Activated naive CD4-positive, alpha-beta T cell treated with anti-CD3 and anti-CD28 coated beads, Interleukin-2, amount 50 U/mL, for 24 hours (primary cell): ENCODE measurements around the gene SLC10A7.

Experiments used
- H3K27ac Mint-ChIP-seq: one replicate; pipeline ENCODE4 v1.8.0; 2021; ENCODE audit warnings: mild to moderate bottlenecking, mixed read lengths
- H3K27me3 Mint-ChIP-seq: one replicate; pipeline ENCODE4 v1.8.0; 2021; ENCODE audit warnings: mixed read lengths
- H3K36me3 Mint-ChIP-seq: one replicate; pipeline ENCODE4 v1.8.0; 2021; ENCODE audit warnings: mixed read lengths
- H3K4me1 Mint-ChIP-seq: one replicate; pipeline ENCODE4 v1.8.0; 2021; ENCODE audit warnings: mixed read lengths
- H3K4me3 Mint-ChIP-seq: one replicate; pipeline ENCODE4 v1.8.0; 2021; ENCODE audit warnings: mild to moderate bottlenecking, mixed read lengths
- H3K9me3 Mint-ChIP-seq: one replicate; pipeline ENCODE4 v1.8.0; 2021; ENCODE audit warnings: mixed read lengths

The SLC10A7 gene, protein sequence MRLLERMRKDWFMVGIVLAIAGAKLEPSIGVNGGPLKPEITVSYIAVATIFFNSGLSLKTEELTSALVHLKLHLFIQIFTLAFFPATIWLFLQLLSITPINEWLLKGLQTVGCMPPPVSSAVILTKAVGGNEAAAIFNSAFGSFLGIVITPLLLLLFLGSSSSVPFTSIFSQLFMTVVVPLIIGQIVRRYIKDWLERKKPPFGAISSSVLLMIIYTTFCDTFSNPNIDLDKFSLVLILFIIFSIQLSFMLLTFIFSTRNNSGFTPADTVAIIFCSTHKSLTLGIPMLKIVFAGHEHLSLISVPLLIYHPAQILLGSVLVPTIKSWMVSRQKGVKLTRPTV

GRCh38 chr4:146521541-146522097 lies at the start of gene SLC10A7:
Gene SLC10A7 (minus strand): TSS chr4:146521940. CDS start chr4:146521717, 223 bp downstream.
- Mint-ChIP-seq H3K4me1 (peaks cover 38% of the 10 kb centered on the region), H3K9me3 (no peaks in the 10 kb centered on the region), H3K36me3 (peaks cover under 1% of the 10 kb centered on the region), H3K27ac (peak within 1 kb of the TSS; percentile 66), H3K4me3 (no peak within 1 kb of the TSS), H3K27me3 (no peaks in the 10 kb centered on the region)

GRCh38 chr4:146567396-146567795 lies 45.7 kb upstream of the SLC10A7 start:
- Mint-ChIP-seq H3K9me3 (no peaks in the 10 kb centered on the region), H3K4me3 (no peak overlapping the region), H3K27ac (no peak overlapping the region), H3K27me3 (peaks cover 7% of the 10 kb centered on the region), H3K4me1 (no peaks in the 10 kb centered on the region), H3K36me3 (no peaks in the 10 kb centered on the region)

GRCh38 chr4:146564492-146564891 lies 42.8 kb upstream of the SLC10A7 start:
- no peaks in the 10 kb centered on the region for H3K36me3 Mint-ChIP-seq
- H3K9me3 Mint-ChIP-seq: no peaks in the 10 kb centered on the region
- H3K4me1 Mint-ChIP-seq: no peaks in the 10 kb centered on the region
- H3K27ac Mint-ChIP-seq: no peak overlapping the region
- peaks cover 11% of the 10 kb centered on the region for H3K27me3 Mint-ChIP-seq
- no peak overlapping the region for H3K4me3 Mint-ChIP-seq

- Mint-ChIP-seq H3K27me3 (peaks cover 1% of the 10 kb centered on the region), H3K36me3 (no peaks in the 10 kb centered on the region), H3K4me3 (no peak overlapping the region), H3K27ac (no peak overlapping the region), H3K4me1 (no peaks in the 10 kb centered on the region), H3K9me3 (no peaks in the 10 kb centered on the region)
These were observed 28.4 kb upstream of the SLC10A7 start for GRCh38 chr4:146550161-146550560.

- H3K27me3 Mint-ChIP-seq: peaks cover 13% of the 10 kb centered on the region
- H3K27ac Mint-ChIP-seq: no peak overlapping the region
- no peak overlapping the region for H3K4me3 Mint-ChIP-seq
- H3K36me3 Mint-ChIP-seq: peaks cover 6% of the 10 kb centered on the region
- H3K9me3 Mint-ChIP-seq: peaks cover 12% of the 10 kb centered on the region
- no peaks in the 10 kb centered on the region for H3K4me1 Mint-ChIP-seq
These were observed 26.7 kb upstream of the SLC10A7 start for GRCh38 chr4:146548443-146548842.

DNA sequence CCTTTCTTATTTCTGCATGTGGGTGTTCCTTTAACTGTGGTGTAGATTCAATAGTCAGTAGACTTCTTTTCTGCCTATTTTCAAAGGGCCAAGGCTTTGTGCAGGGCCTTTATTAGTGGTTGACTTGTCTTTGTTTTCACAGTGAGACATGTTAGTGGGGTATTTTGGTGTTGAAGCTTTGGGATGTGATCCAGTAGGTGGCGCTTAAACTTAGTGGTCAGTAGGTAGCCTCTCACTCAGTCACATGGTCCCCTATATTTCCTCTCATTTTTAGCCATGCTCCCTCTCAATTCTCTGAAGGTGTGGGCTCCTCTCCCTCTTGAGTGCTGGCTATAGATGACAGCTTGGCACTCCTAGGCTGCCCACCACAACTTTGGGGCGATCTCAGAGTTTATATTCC lies 23.4 kb upstream of the SLC10A7 start:
- Mint-ChIP-seq H3K27me3 (peaks cover 23% of the 10 kb centered on the region), H3K27ac (no peak overlapping the region), H3K4me3 (no peak overlapping the region), H3K4me1 (no peaks in the 10 kb centered on the region), H3K36me3 (peaks cover 12% of the 10 kb centered on the region), H3K9me3 (peaks cover 27% of the 10 kb centered on the region)

- no peak overlapping the region for H3K27ac Mint-ChIP-seq
- H3K27me3 Mint-ChIP-seq: peaks cover 5% of the 10 kb centered on the region
- H3K4me3 Mint-ChIP-seq: no peak overlapping the region
- H3K9me3 Mint-ChIP-seq: peaks cover 6% of the 10 kb centered on the region
- no peaks in the 10 kb centered on the region for H3K4me1 Mint-ChIP-seq
- peaks cover 6% of the 10 kb centered on the region for H3K36me3 Mint-ChIP-seq
These were observed 12.4 kb upstream of the SLC10A7 start for GRCh38 chr4:146534178-146534577.

- Mint-ChIP-seq H3K36me3 (peaks cover 8% of the 10 kb centered on the region), H3K27ac (no peak overlapping the region), H3K4me1 (peaks cover 21% of the 10 kb centered on the region), H3K9me3 (peaks cover 6% of the 10 kb centered on the region), H3K27me3 (no peaks in the 10 kb centered on the region), H3K4me3 (no peak overlapping the region)
These were observed 4.0 kb upstream of the SLC10A7 start for GRCh38 chr4:146525754-146526153.

GRCh38 chr4:146524663-146525062 lies 2.9 kb upstream of the SLC10A7 start:
- H3K4me1 Mint-ChIP-seq: peaks cover 21% of the 10 kb centered on the region
- H3K4me3 Mint-ChIP-seq: no peak overlapping the region
- peaks cover 2% of the 10 kb centered on the region for H3K36me3 Mint-ChIP-seq
- H3K27me3 Mint-ChIP-seq: no peaks in the 10 kb centered on the region
- no peak overlapping the region for H3K27ac Mint-ChIP-seq
- H3K9me3 Mint-ChIP-seq: no peaks in the 10 kb centered on the region

GRCh38 chr4:146522869-146523205 lies 1.1 kb upstream of the SLC10A7 start:
- H3K4me3 Mint-ChIP-seq: no peak overlapping the region

GRCh38 chr4:146522098-146522868 lies 543 bp upstream of the SLC10A7 start:
- peaks cover 35% of the 10 kb centered on the region for H3K4me1 Mint-ChIP-seq

More at GRCh38 chr4:146522869-146523205, 1.1 kb upstream of the SLC10A7 start:
- H3K27me3 Mint-ChIP-seq: no peaks in the 10 kb centered on the region
- peaks cover 2% of the 10 kb centered on the region for H3K36me3 Mint-ChIP-seq
- H3K4me1 Mint-ChIP-seq: peaks cover 30% of the 10 kb centered on the region
- peak overlapping the region; percentile 66 for H3K27ac Mint-ChIP-seq
- H3K9me3 Mint-ChIP-seq: no peaks in the 10 kb centered on the region

DNA sequence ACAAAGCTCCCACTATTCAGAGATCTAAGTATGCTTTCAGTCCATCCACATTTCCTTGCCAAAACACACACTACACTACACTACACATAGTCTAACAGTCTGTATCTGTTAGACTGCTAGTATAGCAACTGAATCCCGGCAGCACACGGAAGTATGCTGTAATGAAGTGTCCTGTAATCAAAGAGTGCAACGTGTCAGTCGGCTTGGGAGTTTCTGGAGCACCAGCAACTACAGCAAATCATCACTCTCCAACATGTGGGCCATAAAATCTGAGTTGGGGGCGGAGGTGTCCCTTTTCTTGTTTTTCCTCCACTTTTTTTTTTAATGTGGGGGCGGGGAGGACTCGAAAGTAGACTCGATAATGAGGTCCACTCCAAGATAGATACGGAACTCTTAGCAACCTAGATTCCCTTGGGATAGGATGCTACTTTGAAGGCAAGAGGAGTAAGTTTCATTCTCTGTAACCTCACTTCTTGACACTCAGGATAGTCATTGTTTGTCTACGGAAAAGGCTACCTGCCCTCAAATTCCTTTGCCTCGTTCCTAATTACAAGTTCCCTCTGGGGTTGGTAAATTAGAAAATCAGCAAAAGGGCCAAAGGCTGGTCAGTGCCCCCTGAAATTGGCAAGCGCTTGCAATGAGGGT lies 722 bp downstream of the SLC10A7 start:
- H3K27ac Mint-ChIP-seq: no peak overlapping the region
- H3K9me3 Mint-ChIP-seq: no peaks in the 10 kb centered on the region
- H3K4me3 Mint-ChIP-seq: no peak overlapping the region
- no peaks in the 10 kb centered on the region for H3K36me3 Mint-ChIP-seq
- no peaks in the 10 kb centered on the region for H3K27me3 Mint-ChIP-seq
- peaks cover 38% of the 10 kb centered on the region for H3K4me1 Mint-ChIP-seq

More at GRCh38 chr4:146522098-146522868, 543 bp upstream of the SLC10A7 start:
- peaks cover 2% of the 10 kb centered on the region for H3K36me3 Mint-ChIP-seq
- H3K27ac Mint-ChIP-seq: no peak overlapping the region
- H3K4me3 Mint-ChIP-seq: no peak overlapping the region
- H3K27me3 Mint-ChIP-seq: no peaks in the 10 kb centered on the region
- H3K9me3 Mint-ChIP-seq: no peaks in the 10 kb centered on the region

GRCh38 chr4:146514651-146515357 lies 6.9 kb downstream of the SLC10A7 start:
- H3K9me3 Mint-ChIP-seq: no peaks in the 10 kb centered on the region
- peaks cover 5% of the 10 kb centered on the region for H3K36me3 Mint-ChIP-seq
- peaks cover 17% of the 10 kb centered on the region for H3K4me1 Mint-ChIP-seq
- H3K27ac Mint-ChIP-seq: no peak overlapping the region
- H3K4me3 Mint-ChIP-seq: no peak overlapping the region
- no peaks in the 10 kb centered on the region for H3K27me3 Mint-ChIP-seq

DNA sequence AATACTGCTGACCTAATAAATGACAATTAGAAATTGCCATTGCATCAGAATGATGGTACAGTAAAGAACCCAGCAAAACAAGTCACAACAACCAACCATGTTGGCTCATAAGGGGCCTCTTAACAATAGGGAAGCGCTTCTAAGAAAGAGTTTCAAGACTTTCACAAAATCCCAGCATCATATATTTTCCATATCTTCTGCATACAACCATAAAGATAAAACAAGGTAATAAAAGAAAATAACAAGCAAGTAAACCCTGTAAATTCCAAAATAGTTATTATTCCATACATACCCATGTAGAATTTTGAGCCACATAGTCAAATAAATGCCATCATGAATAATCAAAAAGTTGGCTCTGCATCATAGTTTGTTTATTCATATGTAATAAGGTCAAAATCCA lies 8.2 kb downstream of the SLC10A7 start:
- no peak overlapping the region for H3K4me3 Mint-ChIP-seq
- no peaks in the 10 kb centered on the region for H3K9me3 Mint-ChIP-seq
- peaks cover 16% of the 10 kb centered on the region for H3K4me1 Mint-ChIP-seq
- H3K36me3 Mint-ChIP-seq: peaks cover 10% of the 10 kb centered on the region
- no peaks in the 10 kb centered on the region for H3K27me3 Mint-ChIP-seq
- H3K27ac Mint-ChIP-seq: no peak overlapping the region

DNA sequence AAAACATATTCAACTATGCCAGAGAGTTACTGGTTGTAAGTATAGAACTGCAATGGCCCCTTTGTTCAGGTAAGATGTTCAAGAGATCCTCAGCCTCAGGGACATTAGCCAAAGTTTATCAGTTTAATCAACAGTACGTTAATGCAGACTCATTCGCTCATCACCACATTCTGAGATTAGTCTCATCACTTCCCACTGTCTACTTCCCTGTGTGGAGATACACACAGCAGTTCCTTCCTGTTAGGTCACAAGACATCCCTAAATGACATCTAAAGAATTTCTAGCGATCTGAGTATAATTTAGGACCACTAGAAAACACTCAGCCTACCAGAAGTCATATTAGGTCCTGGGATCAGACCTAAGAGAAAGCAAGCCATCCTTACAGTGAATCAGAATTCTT lies 10.4 kb downstream of the SLC10A7 start:
- Mint-ChIP-seq H3K4me1 (peaks cover 3% of the 10 kb centered on the region), H3K9me3 (no peaks in the 10 kb centered on the region), H3K36me3 (peaks cover 20% of the 10 kb centered on the region), H3K27me3 (no peaks in the 10 kb centered on the region), H3K4me3 (no peak overlapping the region), H3K27ac (no peak overlapping the region)
